HG03280 (cell line): Measurements from ENCODE around the gene TRPM1.

Source experiments
- ATAC-seq: cut with Tn5 transposase; IDR thresholded peaks from one replicate; pipeline ENCODE4 v1.9.1; 2021; ENCODE audit warnings: mild to moderate bottlenecking, moderate library complexity; ENCODE audit not compliant: unreplicated experiment

TRPM1 gene

DNA sequence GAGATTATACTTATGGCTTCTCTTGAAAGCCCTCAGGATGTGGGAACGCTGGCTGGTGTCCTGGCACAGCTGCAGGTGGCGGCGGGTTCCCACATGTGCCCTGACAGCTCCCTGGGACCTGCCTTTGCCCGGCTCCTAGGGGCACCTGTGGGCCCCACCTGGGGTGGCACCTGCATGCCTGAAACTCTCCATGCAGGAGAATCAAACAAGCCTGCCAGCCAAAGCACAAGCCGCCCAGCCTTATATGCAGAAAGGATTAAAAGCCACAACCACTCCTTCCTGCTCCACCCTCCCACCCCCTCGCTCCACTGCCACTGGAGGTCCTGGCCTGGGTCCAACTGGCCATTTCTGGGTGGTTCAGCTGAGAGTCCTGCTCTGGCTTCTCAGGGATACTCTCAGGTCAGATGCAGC is 18.1 kb downstream of the TRPM1 start:
- no peak for ATAC-seq

DNA sequence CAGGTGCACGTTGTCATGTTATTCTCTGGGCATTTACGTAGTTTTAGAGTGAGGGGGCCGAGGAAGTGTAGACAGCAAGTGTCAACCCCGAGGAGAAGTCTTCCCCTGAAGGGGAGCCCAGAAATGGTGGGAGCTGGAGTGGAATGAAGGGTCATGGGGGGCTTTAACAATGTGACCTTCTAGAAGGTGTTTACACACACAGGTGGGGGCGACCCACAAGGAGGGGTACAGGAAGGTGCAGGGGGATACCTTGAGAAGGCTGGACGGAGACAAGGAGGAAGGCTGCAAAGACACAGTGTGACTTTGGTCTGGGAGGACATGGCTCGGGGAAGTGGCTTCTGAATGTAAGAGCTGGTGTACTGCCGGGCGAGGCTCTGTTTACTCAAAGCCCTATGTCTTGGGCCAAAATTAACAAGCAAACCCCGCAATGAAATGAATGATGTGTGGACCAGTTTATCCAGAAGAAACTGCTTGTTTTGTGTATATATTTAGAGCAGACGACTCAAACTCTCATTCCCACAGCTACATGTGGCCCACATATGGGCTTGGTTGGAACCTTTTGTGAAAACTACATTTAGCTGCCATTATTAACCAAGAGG is 18.7 kb downstream of the TRPM1 start:
- no peak for ATAC-seq

DNA sequence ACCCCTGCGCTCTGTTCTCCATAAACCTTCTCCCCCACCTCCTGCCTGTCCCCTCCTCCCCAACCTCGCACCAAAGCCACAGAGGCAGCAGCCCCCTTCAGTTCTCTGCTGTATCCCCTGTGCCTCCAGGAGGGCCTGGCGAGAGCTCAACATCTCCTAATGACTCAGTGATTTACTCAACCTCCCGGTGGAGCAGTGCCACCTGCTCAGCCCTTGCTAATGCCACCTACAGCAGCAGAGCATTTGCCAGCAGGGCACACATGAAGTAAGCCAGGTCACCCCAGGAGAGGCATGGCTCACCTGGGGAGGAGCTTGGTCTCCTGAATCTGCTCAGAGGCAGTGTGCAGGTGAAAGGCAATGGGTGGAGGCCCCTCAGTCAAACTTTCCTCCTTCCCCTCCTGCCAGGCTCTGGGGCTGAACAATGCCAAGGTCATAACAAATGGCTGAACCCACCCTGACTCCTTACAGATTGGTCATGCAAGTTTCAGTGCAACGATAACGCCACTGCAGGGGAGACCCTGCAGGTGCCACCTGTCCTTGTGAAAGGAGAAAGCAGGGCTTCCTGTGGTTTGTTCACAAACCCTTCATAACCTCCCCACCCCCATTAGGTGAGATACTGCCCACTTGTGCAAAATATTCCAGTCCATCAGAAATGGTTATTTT is 19.8 kb downstream of the TRPM1 start:
- no peak for ATAC-seq

DNA sequence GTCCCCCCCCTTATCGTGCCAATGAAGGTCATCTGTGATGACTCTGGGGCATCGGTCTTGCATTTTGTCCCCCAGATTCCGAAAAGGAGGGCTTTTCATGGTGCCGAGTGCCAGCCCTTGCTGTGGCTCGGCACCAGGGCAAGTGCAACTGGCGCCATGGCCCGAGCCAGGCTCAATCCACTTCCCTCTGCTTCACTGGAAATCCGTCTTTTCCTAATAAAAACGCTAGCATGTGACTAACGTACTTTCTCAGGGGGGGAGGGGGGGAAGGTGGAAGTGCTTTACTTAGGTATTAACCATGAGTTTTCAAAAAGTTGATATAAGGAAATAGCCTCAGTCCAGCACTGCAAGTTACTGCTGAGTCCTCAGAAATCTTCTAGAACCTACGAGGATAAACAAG is 20.5 kb downstream of the TRPM1 start:
- no peak for ATAC-seq

DNA sequence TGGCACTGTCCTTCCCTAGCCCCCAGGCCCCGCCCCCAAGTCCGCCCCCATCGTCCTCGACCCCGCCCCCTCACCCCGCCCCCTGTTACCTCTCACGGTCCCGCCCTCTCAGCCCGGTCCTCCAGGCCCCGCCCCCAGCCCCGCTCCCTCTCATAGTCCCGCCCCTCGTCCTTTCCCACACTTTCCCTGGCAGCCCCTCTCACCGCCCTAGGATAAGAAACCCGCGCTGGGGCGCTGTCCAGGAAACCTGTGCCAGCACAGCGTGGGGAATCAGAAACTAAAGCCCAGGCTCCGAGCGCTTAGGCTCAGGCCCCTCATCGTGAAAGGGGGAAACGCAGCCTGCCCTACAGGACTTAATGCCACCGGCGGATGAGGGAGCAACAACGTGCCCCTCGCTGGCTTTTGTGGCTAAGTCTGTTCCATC is 20.9 kb downstream of the TRPM1 start:
- ATAC-seq: no peak

DNA sequence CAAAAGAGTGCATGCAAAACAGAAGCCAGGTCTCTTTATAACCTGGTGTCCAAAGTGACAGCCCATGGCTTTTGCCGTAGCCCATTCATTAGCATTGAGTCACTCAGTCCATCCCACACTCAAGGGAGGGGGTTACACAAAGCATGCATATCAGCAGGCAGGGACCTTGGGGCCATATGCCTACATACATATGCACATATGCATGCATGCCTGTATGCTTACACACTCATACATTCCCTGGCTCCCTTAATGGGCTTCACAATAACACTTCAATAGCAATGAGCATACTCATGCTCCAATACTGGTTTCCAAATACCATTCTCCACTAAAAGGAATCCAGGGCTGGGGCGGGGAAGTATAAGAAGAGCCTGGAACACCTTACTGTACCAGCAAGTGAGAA is 22.0 kb downstream of the TRPM1 start:
- ATAC-seq: no peak

DNA sequence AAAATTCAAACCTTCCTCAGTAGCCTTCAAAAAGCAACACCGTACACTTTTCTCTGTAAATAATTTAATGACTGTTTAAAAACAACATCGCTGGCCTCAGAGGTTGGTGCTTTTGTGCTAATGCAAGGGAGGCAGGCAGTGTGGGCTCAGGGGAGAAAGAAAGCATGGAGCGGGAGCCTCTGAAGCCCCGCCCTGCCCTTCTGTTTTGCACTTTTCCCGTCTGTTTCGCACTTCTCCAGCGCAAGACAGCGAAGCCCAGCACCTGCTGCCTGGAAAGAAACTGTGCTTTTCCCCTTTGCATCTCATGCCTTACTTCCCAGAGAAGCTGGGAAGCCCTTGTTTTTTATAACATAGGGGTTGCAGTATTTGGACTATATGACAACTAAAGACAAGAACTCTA is 23.1 kb downstream of the TRPM1 start:
- no peak for ATAC-seq

DNA sequence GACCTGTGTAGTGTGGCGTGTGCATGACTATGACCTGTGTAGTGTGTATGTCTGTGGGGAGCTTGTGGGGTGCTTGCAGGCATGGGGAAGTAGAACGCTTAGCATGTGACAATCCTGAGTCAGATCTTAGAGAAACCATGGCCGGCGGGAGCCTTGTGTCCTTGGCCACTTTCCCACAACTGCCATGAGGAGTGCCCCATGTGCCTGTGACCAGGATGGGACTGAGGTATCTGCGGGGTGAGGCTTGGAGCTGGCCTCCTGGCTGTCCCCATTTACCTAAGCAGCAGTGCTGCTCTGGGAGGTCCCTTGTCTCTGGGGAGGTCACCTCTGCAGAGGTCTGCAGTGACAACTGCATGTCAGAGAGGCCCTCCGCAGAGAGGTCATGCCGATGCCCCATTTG is 23.6 kb downstream of the TRPM1 start:
- ATAC-seq: no peak

DNA sequence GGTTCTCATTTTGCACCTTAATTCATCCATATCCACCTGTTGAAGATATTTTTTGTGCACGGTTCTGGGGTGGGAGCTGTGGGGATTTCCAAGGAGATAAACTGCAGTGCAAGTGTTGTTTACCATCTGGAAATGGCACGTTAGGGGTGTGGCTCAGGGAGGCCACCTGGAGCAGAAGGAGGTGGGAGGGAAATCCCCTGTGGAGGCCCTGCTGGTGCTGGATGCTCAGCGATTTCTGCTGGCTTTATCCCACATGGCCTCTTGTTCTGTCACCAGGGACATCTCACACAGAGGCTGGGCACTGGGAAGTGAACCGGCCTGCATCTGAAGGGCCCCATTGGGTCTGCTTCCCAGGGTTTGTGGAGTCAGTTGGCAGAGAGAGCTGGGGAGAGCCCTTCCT is 24.3 kb downstream of the TRPM1 start:
- ATAC-seq: no peak

DNA sequence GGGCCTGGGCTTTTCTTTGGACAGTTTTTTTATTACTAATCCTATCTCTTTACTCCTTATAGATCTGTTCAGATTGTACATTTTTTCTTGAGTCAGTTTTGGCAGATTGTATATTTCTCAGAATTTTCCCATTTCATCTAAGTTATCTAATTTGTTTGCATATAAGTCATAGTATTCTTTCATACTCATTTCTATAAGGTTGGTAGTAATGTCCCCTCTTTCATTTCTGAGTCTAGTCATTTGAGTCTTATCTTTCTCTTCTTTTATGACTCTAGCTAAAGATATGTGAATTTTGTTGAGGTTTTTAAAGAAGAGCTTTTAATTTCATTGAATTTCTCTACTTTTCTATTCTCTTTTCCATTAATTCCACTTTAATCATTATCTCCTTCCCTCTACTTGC is 27.2 kb downstream of the TRPM1 start:
- no peak for ATAC-seq

DNA sequence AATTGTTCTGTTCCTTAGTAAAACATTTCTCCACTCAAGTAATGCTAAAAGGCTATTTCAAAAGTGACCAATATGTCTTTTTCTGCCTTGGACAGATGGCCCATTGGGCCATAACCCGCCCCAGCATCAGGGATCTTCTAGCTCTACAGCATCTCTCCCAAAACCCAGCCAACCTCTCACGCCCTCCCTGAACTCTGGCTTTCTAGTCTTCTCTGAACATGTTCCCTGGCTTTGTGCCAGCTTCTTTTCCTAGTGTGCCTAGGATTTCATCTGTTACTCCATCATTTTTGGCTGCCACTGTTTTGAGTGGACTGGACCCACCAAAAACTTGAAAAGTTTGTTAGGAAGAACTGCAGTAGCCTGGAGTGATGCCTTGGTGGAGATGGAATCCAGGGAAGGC is 30.7 kb downstream of the TRPM1 start:
- no peak for ATAC-seq

DNA sequence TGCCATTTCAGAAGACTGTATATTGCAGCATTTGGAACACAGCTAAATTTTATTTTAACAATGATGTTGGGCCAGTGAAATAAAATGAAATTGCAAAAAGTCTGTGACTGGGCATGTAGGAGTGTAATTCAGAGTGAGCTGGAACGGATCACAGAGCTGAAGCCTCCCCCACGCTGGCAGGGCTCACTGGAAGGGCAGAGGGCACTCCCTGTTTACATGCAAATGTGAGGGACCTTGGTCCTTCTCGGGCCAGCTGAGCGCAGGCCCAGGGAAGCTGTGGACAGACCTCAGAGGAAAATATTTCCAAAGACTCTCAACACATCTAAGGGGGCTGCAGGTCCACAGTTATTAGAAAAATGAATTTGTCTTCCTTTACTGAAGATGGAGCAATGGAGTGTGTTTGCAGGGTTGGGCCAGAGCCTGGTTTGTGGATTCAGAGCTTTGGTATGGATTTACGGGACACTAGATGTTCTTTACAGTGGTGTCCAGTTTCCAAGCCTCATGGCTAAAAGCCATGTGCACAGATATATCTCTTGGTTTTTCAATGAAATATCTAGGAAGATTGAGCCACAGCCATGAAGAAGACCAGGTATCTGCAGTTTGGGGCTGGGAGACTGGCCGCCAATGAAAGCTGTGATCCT is 32.0 kb downstream of the TRPM1 start:
- ATAC-seq: no peak

DNA sequence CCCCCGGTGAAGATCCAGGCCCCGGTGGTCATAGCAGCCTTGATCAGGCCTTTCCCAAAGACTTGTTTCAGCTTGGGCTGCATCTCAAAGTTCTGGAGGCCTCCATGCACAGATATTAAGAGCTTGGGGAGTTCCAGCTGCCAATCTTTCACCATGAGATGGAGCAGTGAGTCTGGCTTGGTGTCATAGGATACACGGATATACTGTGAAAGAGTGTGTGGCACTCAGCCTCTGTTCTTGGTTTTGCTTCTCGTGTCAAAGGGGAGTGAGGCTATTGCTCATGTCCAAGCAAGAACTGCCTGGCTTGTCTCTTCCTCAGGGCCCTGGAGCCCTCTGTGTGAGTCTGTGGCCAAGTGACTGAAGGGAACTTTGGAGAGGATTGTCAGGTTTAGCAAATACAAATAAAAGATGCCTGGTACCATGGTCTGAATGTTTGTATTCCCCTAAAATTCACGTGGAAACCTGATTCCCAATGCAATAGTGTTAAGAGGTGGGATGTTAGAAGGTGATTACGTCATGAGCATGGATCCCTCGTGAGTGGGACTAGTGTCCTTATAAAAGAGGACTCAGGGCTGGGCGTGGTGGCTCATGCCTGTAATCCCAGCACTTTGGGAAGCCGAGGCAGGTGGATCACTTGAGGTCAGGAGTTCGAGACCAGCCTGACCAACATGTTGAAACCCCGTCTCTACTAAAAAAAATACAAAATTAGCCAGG is 33.5 kb downstream of the TRPM1 start:
- ATAC-seq: no peak

DNA sequence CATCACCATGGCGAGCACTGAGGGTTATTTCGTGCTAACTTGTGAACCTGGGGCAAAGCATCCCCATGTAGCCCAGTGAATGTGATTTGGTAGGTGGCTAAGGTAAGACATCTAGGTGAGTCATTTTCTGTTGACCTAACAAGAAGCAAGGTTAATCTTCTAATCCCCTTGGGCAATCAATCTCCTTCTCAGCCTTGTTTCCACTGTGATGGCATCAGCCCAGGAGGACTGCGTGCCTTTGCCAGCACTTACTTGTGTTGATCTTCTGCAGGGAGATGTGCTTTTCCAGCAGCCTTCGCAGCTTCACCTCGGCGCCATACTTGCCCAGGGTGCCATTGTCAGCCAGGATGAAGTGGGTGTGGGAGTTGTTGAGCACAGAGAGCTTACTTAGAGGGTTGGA is 35.7 kb downstream of the TRPM1 start:
- ATAC-seq: no peak

DNA sequence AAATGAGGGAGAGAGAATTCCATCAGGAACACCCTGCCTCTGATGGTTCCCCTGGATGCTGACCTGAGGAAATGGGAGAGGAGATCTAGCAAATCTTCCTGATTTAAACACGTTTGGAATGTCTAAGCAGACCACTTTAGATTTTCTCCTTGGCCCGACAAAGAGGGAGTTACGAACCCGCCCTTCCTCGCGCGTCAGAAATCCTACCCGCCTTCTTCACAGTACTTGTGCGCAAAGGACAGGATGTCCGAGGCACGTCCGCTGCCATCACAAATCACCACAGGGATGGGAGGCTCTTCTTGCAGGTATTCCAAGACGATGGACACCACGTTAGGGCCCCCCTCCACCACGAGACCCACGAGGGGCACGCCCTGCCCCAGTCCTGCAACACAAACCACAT is 38.6 kb downstream of the TRPM1 start:
- no peak for ATAC-seq

DNA sequence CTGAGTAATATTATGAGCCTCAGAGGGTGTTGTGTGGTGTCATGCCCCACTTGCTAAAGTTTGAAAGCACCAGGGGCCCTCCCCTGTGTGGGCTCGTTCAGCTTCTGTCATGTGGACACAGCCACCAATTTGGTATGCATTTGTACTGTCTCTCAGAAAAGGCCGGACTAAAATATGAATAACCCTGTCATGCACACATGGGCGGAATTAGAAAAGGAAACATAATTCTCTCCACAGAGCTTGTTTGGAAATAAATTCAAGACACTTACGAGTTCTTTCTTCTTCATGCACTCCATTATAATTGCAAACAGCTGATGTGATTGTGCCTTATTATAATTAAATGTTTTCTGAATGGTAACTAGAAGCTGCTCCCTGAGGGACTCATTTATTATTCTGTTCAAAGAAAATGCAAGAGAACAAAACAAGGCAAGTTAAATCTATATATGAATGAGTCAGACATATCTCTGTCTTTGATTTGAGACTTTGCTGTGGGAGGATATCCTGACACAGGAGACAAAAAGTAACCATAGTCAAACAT is 39.1 kb downstream of the TRPM1 start:
- ATAC-seq: no peak

DNA sequence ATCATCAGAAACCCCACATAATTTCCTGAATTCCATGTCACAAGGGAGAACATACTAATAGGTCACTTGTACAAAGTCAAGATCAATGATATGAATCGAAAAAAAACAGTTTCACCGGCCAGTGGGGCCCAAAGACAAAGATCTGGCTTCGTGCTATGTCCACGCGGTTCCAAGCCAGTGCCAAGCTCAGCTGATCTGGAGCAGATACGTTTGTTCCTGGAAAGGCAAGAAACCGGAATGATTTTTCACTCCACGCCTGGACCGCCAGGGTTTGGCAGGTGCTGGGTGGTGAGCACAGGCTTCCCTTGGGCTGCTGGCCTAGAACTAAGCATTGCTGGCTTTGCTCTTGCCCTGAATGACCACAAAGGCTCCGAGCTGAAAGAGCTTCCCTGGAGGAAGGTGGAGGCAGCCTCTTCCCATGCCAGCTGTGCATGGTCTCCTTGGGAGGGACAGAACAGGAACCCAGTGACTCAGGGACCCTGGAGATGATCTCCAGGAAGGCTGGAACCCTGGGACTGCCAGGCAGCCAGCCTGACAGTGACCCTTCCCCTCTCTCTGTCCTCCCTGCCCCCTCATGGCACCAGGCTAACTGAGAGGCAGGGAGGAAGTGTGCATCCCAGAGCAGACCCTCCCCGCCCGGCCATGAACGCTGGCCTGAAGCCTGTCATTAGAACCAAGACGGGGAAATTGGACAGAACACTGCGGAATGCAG is 40.9 kb downstream of the TRPM1 start:
- ATAC-seq: no peak

DNA sequence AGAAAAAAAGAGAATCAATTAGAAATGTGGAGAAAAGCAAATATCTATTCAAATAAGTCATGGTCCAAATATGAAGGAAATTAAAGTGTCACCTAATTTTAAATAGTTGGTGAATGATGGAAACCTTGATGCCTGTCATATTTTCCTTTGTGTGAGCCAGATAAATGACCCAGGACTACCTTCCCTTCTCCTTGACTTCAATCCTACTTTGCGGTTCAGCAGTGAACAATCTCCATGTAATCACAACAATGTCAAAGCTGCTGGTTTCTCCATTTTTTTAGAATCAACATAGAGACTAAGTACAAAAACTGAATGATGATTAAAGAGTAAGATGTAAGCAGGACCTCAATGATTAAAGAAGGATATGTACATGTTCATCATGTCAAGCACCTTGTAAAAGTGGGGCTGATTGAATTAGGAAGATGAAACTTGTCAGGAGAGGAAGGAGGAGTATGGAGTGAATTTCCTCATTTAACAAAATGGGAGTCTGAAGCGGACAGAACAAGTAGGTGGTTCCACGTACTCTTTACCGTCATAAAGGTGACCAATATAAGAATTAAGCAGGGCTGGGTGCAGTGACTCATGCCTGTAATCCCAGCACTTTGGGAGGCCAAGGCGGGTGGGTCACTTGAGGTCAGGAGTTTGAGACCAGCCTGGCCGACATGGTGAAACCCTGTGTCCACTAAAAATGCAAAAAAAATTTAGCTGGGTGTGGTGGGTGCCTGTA is 43.1 kb downstream of the TRPM1 start:
- ATAC-seq: no peak

DNA sequence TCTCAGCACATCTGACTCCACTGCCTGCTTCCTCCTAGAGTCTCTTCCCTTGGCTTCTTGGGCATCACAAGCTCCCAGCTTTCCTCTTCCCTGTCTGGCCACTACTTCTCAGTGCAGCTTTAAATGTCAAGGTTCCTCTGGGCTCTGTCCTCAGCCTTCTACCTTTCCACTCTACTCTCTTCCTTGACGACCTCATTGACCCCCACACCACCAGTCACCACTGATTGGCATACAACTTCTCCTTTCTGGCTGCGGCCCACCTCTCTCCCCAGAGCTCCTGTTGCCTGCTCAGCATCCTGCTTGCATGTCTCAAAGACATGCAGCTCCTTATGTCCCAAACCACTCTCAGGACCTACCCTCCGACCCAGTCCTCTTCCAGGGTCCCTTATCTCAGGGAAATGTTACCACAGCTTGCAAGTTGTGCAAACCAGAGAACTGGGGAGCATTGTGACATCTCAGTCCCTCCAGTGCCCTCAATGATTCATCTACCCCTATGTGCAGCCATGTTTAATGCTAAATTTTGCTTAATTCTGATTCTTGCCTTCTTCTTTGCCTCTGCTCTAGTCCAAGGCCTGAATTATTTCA is 49.9 kb downstream of the TRPM1 start:
- ATAC-seq: no peak

DNA sequence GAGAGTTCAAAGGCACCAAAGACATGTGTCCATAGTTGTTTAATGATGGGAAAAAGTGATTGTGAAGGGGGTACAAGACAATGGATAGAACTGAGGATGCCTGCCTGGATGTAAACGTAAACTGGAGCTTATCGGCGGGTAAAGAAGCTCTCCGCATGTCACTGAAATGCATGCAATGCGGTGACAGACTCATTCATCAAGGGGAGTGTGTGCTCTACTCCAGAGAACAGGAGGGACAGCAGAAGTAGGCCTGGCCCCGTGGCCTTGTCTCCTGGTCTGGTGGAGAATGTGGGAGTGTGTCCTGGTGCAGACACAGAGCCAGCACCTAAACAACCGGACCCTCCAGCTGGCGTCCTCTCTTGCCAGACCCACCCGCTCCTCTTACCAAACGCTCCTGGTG is 50.6 kb downstream of the TRPM1 start:
- ATAC-seq: no peak
